IMR-90 (cell line): ENCODE results near the gene BACH1. TPM values are rescaled to one million over a fixed set of nuclear protein-coding genes. Genes with fewer than 3 reads are reported as not detected.
"Not testable (repeated sequence)": the region's sequence is repeated elsewhere in the genome, so short reads cannot be mapped to it uniquely, and the experiment has no call there.

Experiments used
- ATAC-seq: fragments of 200-7000 bp; cut with Tn5 transposase; 2 replicates; pipeline ENCODE4 v1.9.1; 2020; ENCODE audit warnings: low read depth, mild to moderate bottlenecking, moderate library complexity
- BruUV-seq: library from RNA; stranded (reverse); fragments of 400-500 nt; replicated peaks from 2 replicates; lab custom pipeline; 2021; lab: Mats Ljungman, UMichigan
- CTCF ChIA-PET: fragments of 300-600 bp; formaldehyde crosslinking; extraction: SDS; loops from one replicate; lab custom pipeline; 2021; ENCODE audit warnings: antibody characterized with exemption; lab: Yijun Ruan, JAX
- POLR2A ChIA-PET: fragments of 300-600 bp; sonication (Branson Sonifier 250); formaldehyde crosslinking; loops from one replicate; lab custom pipeline; 2022; ENCODE audit warnings: antibody characterized with exemption; ENCODE audit not compliant: unreplicated experiment; lab: Charles Lee
- DNase-seq: peaks from one replicate; pipeline ENCODE4 v3.0.0; 2013
- H2AFZ ChIP-seq: replicated peaks from 2 replicates; pipeline ENCODE3; 2013; ENCODE audit warnings: low read length, mild to moderate bottlenecking; ENCODE audit not compliant: poor library complexity
- H2AK5ac ChIP-seq: 2 replicates; pipeline ENCODE4 v1.6.1; 2013; ENCODE audit warnings: low read depth, low read length, inconsistent platforms
- H2AK9ac ChIP-seq: replicated peaks from 2 replicates; pipeline ENCODE3; 2013; ENCODE audit warnings: mild to moderate bottlenecking, low read depth, low read length, moderate library complexity; ENCODE audit not compliant: poor library complexity
- H2BK120ac ChIP-seq: 2 replicates; pipeline ENCODE4 v1.6.1; 2013; ENCODE audit warnings: low read depth, low read length, inconsistent platforms
- H2BK15ac ChIP-seq: 3 replicates; pipeline ENCODE4 v1.6.1; 2013; ENCODE audit warnings: low read depth, low read length, inconsistent platforms
- H2BK20ac ChIP-seq: 2 replicates; pipeline ENCODE4 v1.6.1; 2013; ENCODE audit warnings: low read depth, mild to moderate bottlenecking, inconsistent platforms, low read length, moderate library complexity
- H2BK5ac ChIP-seq: 2 replicates; pipeline ENCODE4 v1.6.1; 2013; ENCODE audit warnings: mild to moderate bottlenecking, low read depth, low read length, inconsistent platforms; ENCODE audit not compliant: poor library complexity, severe bottlenecking
- H3K14ac ChIP-seq: replicated peaks from 2 replicates; pipeline ENCODE4 v1.6.1; 2013; ENCODE audit warnings: low read depth, low read length, inconsistent platforms
- H3K18ac ChIP-seq: 2 replicates; pipeline ENCODE4 v1.6.1; 2013; ENCODE audit warnings: low read depth, low read length, control low read depth
- H3K23ac ChIP-seq: 2 replicates; pipeline ENCODE4 v1.6.1; 2013; ENCODE audit warnings: low read depth, low read length, inconsistent platforms
- H3K27ac ChIP-seq: 2 replicates; pipeline ENCODE4 v1.5.1; 2013; ENCODE audit warnings: mild to moderate bottlenecking, control low read depth, low read length; ENCODE audit not compliant: insufficient read depth
- H3K27me3 ChIP-seq: 2 replicates; pipeline ENCODE4 v1.6.1; 2013; ENCODE audit warnings: low read length; ENCODE audit not compliant: control insufficient read depth, insufficient read depth
- H3K36me3 ChIP-seq: 2 replicates; pipeline ENCODE4 v1.6.1; 2013; ENCODE audit warnings: low read length, mixed read lengths; ENCODE audit not compliant: control insufficient read depth, insufficient read depth
- H3K4ac ChIP-seq: 2 replicates; pipeline ENCODE4 v1.6.1; 2013; ENCODE audit warnings: low read depth, low read length, inconsistent platforms
- H3K4me1 ChIP-seq: 2 replicates; pipeline ENCODE4 v1.6.1; 2013; ENCODE audit warnings: low read length, mixed read lengths; ENCODE audit not compliant: control insufficient read depth, insufficient read depth
- H3K4me2 ChIP-seq: 2 replicates; pipeline ENCODE4 v1.6.1; 2013; ENCODE audit warnings: low read depth, mild to moderate bottlenecking, control low read depth, low read length, moderate library complexity
- H3K4me3 ChIP-seq: 2 replicates; pipeline ENCODE4 v1.5.1; 2013; ENCODE audit warnings: low read depth, mild to moderate bottlenecking, control low read depth, low read length, moderate library complexity; ENCODE audit not compliant: insufficient read depth
- H3K56ac ChIP-seq: 2 replicates; pipeline ENCODE4 v1.6.1; 2013; ENCODE audit warnings: low read length, inconsistent platforms; ENCODE audit not compliant: insufficient read depth; ENCODE audit errors: extremely low read depth
- H3K79me1 ChIP-seq, 2 experiments: 2 replicates each; pipeline ENCODE4 v1.6.1; 2013; ENCODE audit warnings: low read length in 2 of 2, inconsistent platforms in 1 of 2, low read depth in 1 of 2
- H3K9ac ChIP-seq: 2 replicates; pipeline ENCODE4 v1.6.1; 2013; ENCODE audit warnings: low read depth, low read length, control low read depth
- H3K9me1 ChIP-seq: 2 replicates; pipeline ENCODE4 v1.6.1; 2013; ENCODE audit warnings: low read length, inconsistent platforms; ENCODE audit not compliant: insufficient read depth
- H3K9me3 ChIP-seq: 2 replicates; pipeline ENCODE4 v1.6.1; 2013; ENCODE audit warnings: low read length; ENCODE audit not compliant: control insufficient read depth, insufficient read depth
- H4K20me1 ChIP-seq: 2 replicates; pipeline ENCODE4 v1.6.1; 2013; ENCODE audit warnings: low read length, inconsistent platforms; ENCODE audit not compliant: insufficient read depth
- H4K5ac ChIP-seq: 2 replicates; pipeline ENCODE4 v1.6.1; 2013; ENCODE audit warnings: mild to moderate bottlenecking, low read depth, low read length, control low read depth
- H4K8ac ChIP-seq, 2 experiments: 2 replicates each; pipeline ENCODE4 v1.6.1; 2013; ENCODE audit warnings: low read depth in 2 of 2, low read length in 2 of 2, control low read depth in 1 of 2, inconsistent platforms in 1 of 2
- H4K91ac ChIP-seq: 2 replicates; pipeline ENCODE4 v1.6.1; 2013; ENCODE audit warnings: low read depth, low read length, inconsistent platforms; ENCODE audit not compliant: insufficient read depth
- BHLHE40 ChIP-seq: fragments of 150-350 bp; IDR thresholded peaks from 2 replicates; pipeline ENCODE4 v1.6.1; 2016; ENCODE audit warnings: mild to moderate bottlenecking, low read depth, low read length
- WGBS, 2 experiments: methylation state at CpG; one replicate each; pipeline versions ENCODE4 v1.1.5 to v1.1.7; 2013; ENCODE audit warnings: missing lambda C conversion rate in 2 of 2; ENCODE audit not compliant: insufficient read length in 1 of 2; ENCODE audit errors: extremely low coverage in 2 of 2; 5-methylcytosine and 5-hydroxymethylcytosine counted together
- dilution Hi-C: fragments of 300-500 bp; cut with HindIII; formaldehyde crosslinking; loops from one replicate; pipeline ENCODE4 v1.14.3; 2018; ENCODE audit warnings: low sequenced_read_pairs; ENCODE audit not compliant: unreplicated experiment
- in situ Hi-C: fragments of 300-500 bp; cut with MboI; formaldehyde crosslinking; loops from 3 replicates; pipeline ENCODE4 v1.14.3; 2019; ENCODE audit warnings: low sequenced_read_pairs, inconsistent platforms, mixed read lengths
- intact Hi-C: fragments of 100-400 bp; cut with micrococcal nuclease; formaldehyde crosslinking; loops from 2 replicates; pipeline ENCODE4 v1.10.0; 2022
- polyA plus RNA-seq, 3 experiments: library from polyadenylated mRNA; depleted of rRNA; stranded (reverse); fragments of >200 nt; gene quantifications; 2 replicates each; pipeline ENCODE4 v1.2.3, GENCODE V29; 2012; ENCODE audit warnings: low replicate concordance in 1 of 3
- total RNA-seq: library from RNA; depleted of rRNA; stranded (reverse); fragments of >200 nt; gene quantifications from 2 replicates; pipeline ENCODE4 v1.2.3, GENCODE V29; 2012

BACH1 gene
- total and polyA plus RNA-seq, 2 of the 4 experiments (the other 2 are of a cell fraction): 23.1 to 108 TPM

- H3K14ac ChIP-seq: no peak overlapping the region
- ChIA-PET POLR2A (no interaction called here), CTCF (no interaction called here)
- in situ Hi-C loops (no loop called here), intact Hi-C loops (no loop called here), dilution Hi-C loops (no loop called here)
- no peaks in the 10 kb centered on the region for H3K79me1 ChIP-seq
- no peak for DNase-seq
- H3K4me2 ChIP-seq: no peak overlapping the region
- H2BK20ac ChIP-seq: no peak overlapping the region
- H3K23ac ChIP-seq: no peak overlapping the region
- H2BK120ac ChIP-seq: no peak overlapping the region
- H3K56ac ChIP-seq: no peak overlapping the region
- H4K8ac ChIP-seq: no peak overlapping the region
- no peak overlapping the region for H3K9ac ChIP-seq
- H3K18ac ChIP-seq: no peak overlapping the region
- no peak overlapping the region for H4K5ac ChIP-seq
- no peak overlapping the region for H4K91ac ChIP-seq
- H3K9me3 ChIP-seq: no peaks in the 10 kb centered on the region
- no peak overlapping the region for H2AFZ ChIP-seq
- H3K27me3 ChIP-seq: no peaks in the 10 kb centered on the region
- no peak for ATAC-seq
- no peak overlapping the region for H2AK5ac ChIP-seq
- H3K4ac ChIP-seq: no peak overlapping the region
- no peaks in the 10 kb centered on the region for H4K20me1 ChIP-seq
- H3K36me3 ChIP-seq: no peaks in the 10 kb centered on the region
- H3K4me1 ChIP-seq: no peaks in the 10 kb centered on the region
- H3K9me1 ChIP-seq: no peaks in the 10 kb centered on the region
- no TSS peak for BruUV-seq
- H2AK9ac ChIP-seq: no peak overlapping the region
- H3K27ac ChIP-seq: no peak overlapping the region
- H2BK15ac ChIP-seq: no peak overlapping the region
- H3K4me3 ChIP-seq: no peak overlapping the region
- H2BK5ac ChIP-seq: no peak overlapping the region
- no peak for TF ChIP-seq BHLHE40
Measured at GRCh38 chr21:29279558-29279957, 19.2 kb upstream of the BACH1 start.

GRCh38 chr21:29281801-29282200 is 16.9 kb upstream of the BACH1 start:
- dilution Hi-C loops, CTCF ChIA-PET: not testable (repeated sequence)

More at GRCh38 chr21:29281801-29282200, 16.9 kb upstream of the BACH1 start:
- H3K56ac ChIP-seq, H2AFZ ChIP-seq, H3K18ac ChIP-seq, BruUV-seq, H3K9ac ChIP-seq, H4K91ac ChIP-seq, H2BK120ac ChIP-seq, H3K4me2 ChIP-seq, POLR2A ChIA-PET, H3K9me1 ChIP-seq, H3K23ac ChIP-seq, ATAC-seq, H2AK5ac ChIP-seq, H2BK20ac ChIP-seq, H4K5ac ChIP-seq, H3K14ac ChIP-seq, H3K36me3 ChIP-seq, in situ Hi-C loops, H3K9me3 ChIP-seq, H3K4ac ChIP-seq, H4K20me1 ChIP-seq, DNase-seq, H2BK5ac ChIP-seq, H2BK15ac ChIP-seq, H4K8ac ChIP-seq, H3K4me1 ChIP-seq, intact Hi-C loops, H3K4me3 ChIP-seq, H2AK9ac ChIP-seq, H3K79me1 ChIP-seq, H3K27me3 ChIP-seq, H3K27ac ChIP-seq: not testable (repeated sequence)
- no CpG with 5 or more reads among the region's 3 CpGs for WGBS, 2 experiments
